Right atrium auricular region (tissue), 2 donors: Measurements from ENCODE around the gene MAP1B. TPM values are rescaled to one million over a fixed set of nuclear protein-coding genes. Genes with fewer than 3 reads are reported as not detected.

ENCODE experiments used
- DNase-seq: peaks from one replicate; pipeline ENCODE4 v3.0.0-alpha.2; 2019; ENCODE audit warnings: low spot score
- H3K27ac ChIP-seq, 2 donors: fragments of 200-600 bp; sonication (generic); 1 replicate in 1 of 2; 2 replicates in 1 of 2; pipeline ENCODE4 v1.5.1; 2016 to 2019
- H3K27me3 ChIP-seq, 2 donors: fragments of 200-600 bp; sonication (generic); one replicate each; pipeline versions ENCODE4 v1.5.1 to v1.6.0; 2017 to 2019
- H3K36me3 ChIP-seq: fragments of 200-600 bp; sonication (generic); one replicate; pipeline ENCODE4 v1.5.1; 2016
- H3K4me1 ChIP-seq, 2 donors: fragments of 200-600 bp; sonication (generic); one replicate each; pipeline versions ENCODE4 v1.5.1 to v1.6.0; 2017 to 2019
- H3K4me3 ChIP-seq, 2 donors: fragments of 200-600 bp; sonication (generic); 1 replicate in 1 of 2; 2 replicates in 1 of 2; pipeline ENCODE4 v1.5.1; 2017 to 2019; ENCODE audit warnings: mild to moderate bottlenecking in 1 of 2, moderate library complexity in 1 of 2
- H3K9me3 ChIP-seq, 2 donors: fragments of 200-600 bp; sonication (generic); one replicate each; pipeline ENCODE4 v1.5.1; 2019
- CTCF ChIP-seq, 2 donors: fragments of 200-600 bp; sonication (generic); IDR thresholded peaks; one replicate each; pipeline ENCODE4 v1.5.1; 2019; ENCODE audit warnings: antibody characterized with exemption in 2 of 2
- total RNA-seq, 2 donors: library from RNA; depleted of rRNA; stranded (reverse); fragments of >200 nt; gene quantifications; one replicate each; pipeline ENCODE4 v1.1.0, GENCODE V29; 2016

MAP1B gene
- total RNA-seq, 2 donors from 2014 or later, result 203 to 558 TPM

- Histone ChIP-seq H3K27ac (peak overlapping the region in 1 of 2 donors; percentile 83), H3K9me3 (no peaks in the 10 kb centered on the region), H3K27me3 (no peaks in the 10 kb centered on the region), H3K4me3 (no peak overlapping the region), H3K36me3 (peaks cover 19% of the 10 kb centered on the region), H3K4me1 (peaks cover 0 to 32% of the 10 kb centered on the region in 2 donors)
- no peak for TF ChIP-seq CTCF (IDR thresholded peaks at IDR 0.05)
- no peak for DNase-seq
Measured at GRCh38 chr5:72228960-72229359, 121.7 kb downstream of the MAP1B start.

- H3K27ac ChIP-seq, result peak overlapping the region in 1 of 2 donors; percentile 2
- no peaks in the 10 kb centered on the region for H3K27me3 ChIP-seq
- peaks cover 0 to 39% of the 10 kb centered on the region in 2 donors for H3K4me1 ChIP-seq
- H3K36me3 ChIP-seq, result no peaks in the 10 kb centered on the region
- TF ChIP-seq CTCF (IDR thresholded peaks at IDR 0.05), result no peak
- no peaks in the 10 kb centered on the region for H3K9me3 ChIP-seq
- no peak overlapping the region for H3K4me3 ChIP-seq
- no peak for DNase-seq
Measured at GRCh38 chr5:72231991-72232703, 124.9 kb downstream of the MAP1B start.

- Histone ChIP-seq H3K36me3 (no peaks in the 10 kb centered on the region), H3K27ac (peak overlapping the region in 1 of 2 donors; percentile 2), H3K4me3 (no peak overlapping the region)
Measured at GRCh38 chr5:72232838-72233237, 125.6 kb downstream of the MAP1B start.

GRCh38 chr5:72233835-72234234, 126.6 kb downstream of the MAP1B start:
- TF ChIP-seq CTCF (IDR thresholded peaks at IDR 0.05), result no peak
- Histone ChIP-seq H3K4me1 (peaks cover 0 to 30% of the 10 kb centered on the region in 2 donors), H3K36me3 (no peaks in the 10 kb centered on the region), H3K4me3 (no peak overlapping the region), H3K27ac (no peak overlapping the region), H3K9me3 (no peaks in the 10 kb centered on the region), H3K27me3 (no peaks in the 10 kb centered on the region)
- no peak for DNase-seq

More at GRCh38 chr5:72232838-72233237, 125.6 kb downstream of the MAP1B start:
- H3K4me1 ChIP-seq, result peaks cover 0 to 33% of the 10 kb centered on the region in 2 donors
- TF ChIP-seq CTCF (IDR thresholded peaks at IDR 0.05), result no peak
- no peak for DNase-seq
- H3K27me3 ChIP-seq, result no peaks in the 10 kb centered on the region
- H3K9me3 ChIP-seq, result no peaks in the 10 kb centered on the region

GRCh38 chr5:72234265-72234700, 127.0 kb downstream of the MAP1B start:
- no peak overlapping the region for H3K4me3 ChIP-seq
- DNase-seq, result no peak
- no peaks in the 10 kb centered on the region for H3K27me3 ChIP-seq
- H3K9me3 ChIP-seq, result no peaks in the 10 kb centered on the region
- H3K27ac ChIP-seq, result peak overlapping the region in 1 of 2 donors; percentile 15
- TF ChIP-seq CTCF (IDR thresholded peaks at IDR 0.05), result no peak
- H3K36me3 ChIP-seq, result no peaks in the 10 kb centered on the region
- H3K4me1 ChIP-seq, result peaks cover 0 to 26% of the 10 kb centered on the region in 2 donors
